Progenitor cell of endocrine pancreas (in vitro differentiated cells): ENCODE data around the gene NFATC2. TPM values are rescaled to one million over a fixed set of nuclear protein-coding genes. Genes with fewer than 3 reads are reported as not detected.
"Not testable (repeated sequence)": the region's sequence is repeated elsewhere in the genome, so short reads cannot be mapped to it uniquely, and the experiment has no call there.

Experiments
- DNase-seq: peaks from one replicate; pipeline ENCODE4 v3.0.0; 2021; ENCODE audit warnings: low spot score; ENCODE audit not compliant: unreplicated experiment
- H3K27ac Mint-ChIP-seq: 2 replicates; pipeline ENCODE4 v1.8.0; 2021; ENCODE audit warnings: mild to moderate bottlenecking, moderate library complexity, mixed read lengths
- H3K27me3 Mint-ChIP-seq: 2 replicates; pipeline ENCODE4 v1.8.0; 2021; ENCODE audit warnings: mixed read lengths
- H3K36me3 Mint-ChIP-seq: 2 replicates; pipeline ENCODE4 v1.8.0; 2022; ENCODE audit warnings: mixed read lengths; ENCODE audit not compliant: insufficient read depth
- H3K4me1 Mint-ChIP-seq: 2 replicates; pipeline ENCODE4 v1.8.0; 2021; ENCODE audit warnings: low read depth, mixed read lengths
- H3K4me3 Mint-ChIP-seq: 2 replicates; pipeline ENCODE4 v1.8.0; 2021; ENCODE audit warnings: low read depth, mild to moderate bottlenecking, moderate library complexity, mixed read lengths
- H3K9me3 Mint-ChIP-seq: 2 replicates; pipeline ENCODE4 v1.8.0; 2021; ENCODE audit warnings: low read depth, mixed read lengths
- CTCF ChIP-seq: fragments of 200-600 bp; sonication (generic); IDR thresholded peaks from one replicate; pipeline ENCODE4 v1.5.0; 2021; ENCODE audit warnings: antibody characterized with exemption, mild to moderate bottlenecking; ENCODE audit not compliant: unreplicated experiment
- total RNA-seq: library from RNA; stranded (reverse); gene quantifications from 2 replicates; pipeline ENCODE4 v1.2.1, GENCODE V29; 2021

NFATC2 gene
- total RNA-seq, 1 donor from 2014 or later: 11.2 TPM

GRCh38 chr20:51540580-51540979, 1.9 kb downstream of the NFATC2 start:
- peak overlapping the region; percentile 77 for H3K27ac Mint-ChIP-seq
- peaks cover 10% of the 10 kb centered on the region for H3K36me3 Mint-ChIP-seq
- H3K4me3 Mint-ChIP-seq: peak overlapping the region; percentile 71

GRCh38 chr20:51540074-51540473, 2.4 kb downstream of the NFATC2 start:
- peaks cover 40% of the 10 kb centered on the region for H3K4me1 Mint-ChIP-seq
- H3K27ac Mint-ChIP-seq: peak overlapping the region; percentile 67
- peaks cover 19% of the 10 kb centered on the region for H3K27me3 Mint-ChIP-seq
- peaks cover 10% of the 10 kb centered on the region for H3K36me3 Mint-ChIP-seq
- DNase-seq, H3K4me3 Mint-ChIP-seq, H3K9me3 Mint-ChIP-seq: not testable (repeated sequence)

More at GRCh38 chr20:51540580-51540979, 1.9 kb downstream of the NFATC2 start:
- no peak for DNase-seq
- TF ChIP-seq CTCF: no peak
- H3K4me1 Mint-ChIP-seq: peaks cover 35% of the 10 kb centered on the region
- peaks cover 6% of the 10 kb centered on the region for H3K9me3 Mint-ChIP-seq
- H3K27me3 Mint-ChIP-seq: peaks cover 25% of the 10 kb centered on the region

GRCh38 chr20:51536116-51537069, 6.1 kb downstream of the NFATC2 start:
- no peak for DNase-seq
- Mint-ChIP-seq H3K27me3 (no peaks in the 10 kb centered on the region), H3K4me3 (peak overlapping the region; percentile 24), H3K27ac (peak overlapping the region; percentile 81), H3K4me1 (peaks cover 45% of the 10 kb centered on the region), H3K9me3 (peaks cover 3% of the 10 kb centered on the region), H3K36me3 (peaks cover 10% of the 10 kb centered on the region)
- TF ChIP-seq CTCF: no peak

GRCh38 chr20:51535674-51536073, 6.8 kb downstream of the NFATC2 start:
- Mint-ChIP-seq H3K27me3 (no peaks in the 10 kb centered on the region), H3K27ac (peak overlapping the region; percentile 67), H3K36me3 (peaks cover 10% of the 10 kb centered on the region), H3K4me3 (no peak overlapping the region), H3K4me1 (peaks cover 42% of the 10 kb centered on the region), H3K9me3 (peaks cover 3% of the 10 kb centered on the region)
- no peak for DNase-seq
- TF ChIP-seq CTCF: no peak

GRCh38 chr20:51535075-51535386, 7.5 kb downstream of the NFATC2 start:
- Mint-ChIP-seq H3K9me3 (peaks cover 3% of the 10 kb centered on the region), H3K27ac (peak overlapping the region; percentile 67), H3K36me3 (peaks cover 10% of the 10 kb centered on the region), H3K4me3 (no peak overlapping the region), H3K4me1 (peaks cover 41% of the 10 kb centered on the region), H3K27me3 (no peaks in the 10 kb centered on the region)
- TF ChIP-seq CTCF: no peak
- DNase-seq: no peak
